ENCODE data around the gene CEBPG.

The CEBPG gene

GRCh38 chr19:33392341-33393285 lies 19.1 kb downstream of the CEBPG start:
- FAIRE-seq, result no peak
- no peak for DNase-seq (ENCODE audit: insufficient read length, low spot score)

GRCh38 chr19:33393286-33394005 lies 19.9 kb downstream of the CEBPG start:
- FAIRE-seq (no peak), DNase-seq (ENCODE audit: insufficient read length, low spot score) (no peak)

- no peak for DNase-seq (ENCODE audit: insufficient read length, low spot score)
- no peak for FAIRE-seq
Observed at GRCh38 chr19:33394006-33394722, 20.7 kb downstream of the CEBPG start.

GRCh38 chr19:33394723-33395560 lies 21.4 kb downstream of the CEBPG start:
- FAIRE-seq (no peak), DNase-seq (ENCODE audit: insufficient read length, low spot score) (no peak)

- FAIRE-seq (no peak), DNase-seq (ENCODE audit: insufficient read length, low spot score) (no peak)
Observed at GRCh38 chr19:33395561-33396550, 22.3 kb downstream of the CEBPG start.

GRCh38 chr19:33396701-33397535 lies 23.4 kb downstream of the CEBPG start:
- DNase-seq (ENCODE audit: insufficient read length, low spot score) (no peak), FAIRE-seq (no peak)

- FAIRE-seq, result no peak
- DNase-seq (ENCODE audit: insufficient read length, low spot score), result no peak
Observed at GRCh38 chr19:33397536-33398360, 24.2 kb downstream of the CEBPG start.

GRCh38 chr19:33398361-33399060 lies 25.0 kb downstream of the CEBPG start:
- no peak for FAIRE-seq
- DNase-seq (ENCODE audit: insufficient read length, low spot score), result no peak

GRCh38 chr19:33399081-33399744 lies 25.7 kb downstream of the CEBPG start:
- FAIRE-seq, result no peak

GRCh38 chr19:33399745-33400681 lies 26.5 kb downstream of the CEBPG start:
- FAIRE-seq, result no peak
- DNase-seq (ENCODE audit: insufficient read length, low spot score), result no peak

More at GRCh38 chr19:33399081-33399744, 25.7 kb downstream of the CEBPG start:
- DNase-seq (ENCODE audit: insufficient read length, low spot score), result no peak

GRCh38 chr19:33400856-33401682 lies 27.6 kb downstream of the CEBPG start:
- DNase-seq (ENCODE audit: insufficient read length, low spot score), result no peak
- FAIRE-seq, result no peak

- DNase-seq (ENCODE audit: insufficient read length, low spot score) (no peak), FAIRE-seq (no peak)
Observed at GRCh38 chr19:33401683-33402420, 28.3 kb downstream of the CEBPG start.

- DNase-seq (ENCODE audit: insufficient read length, low spot score), result no peak
- no peak for FAIRE-seq
Observed at GRCh38 chr19:33402421-33403220, 29.1 kb downstream of the CEBPG start.

All from GM19239 (cell line).